Measurements from ENCODE around the gene FXYD1.
"Not testable (repeated sequence)": the region's sequence is repeated elsewhere in the genome, so short reads cannot be mapped to it uniquely, and the experiment has no call there.

The FXYD1 gene

DNA sequence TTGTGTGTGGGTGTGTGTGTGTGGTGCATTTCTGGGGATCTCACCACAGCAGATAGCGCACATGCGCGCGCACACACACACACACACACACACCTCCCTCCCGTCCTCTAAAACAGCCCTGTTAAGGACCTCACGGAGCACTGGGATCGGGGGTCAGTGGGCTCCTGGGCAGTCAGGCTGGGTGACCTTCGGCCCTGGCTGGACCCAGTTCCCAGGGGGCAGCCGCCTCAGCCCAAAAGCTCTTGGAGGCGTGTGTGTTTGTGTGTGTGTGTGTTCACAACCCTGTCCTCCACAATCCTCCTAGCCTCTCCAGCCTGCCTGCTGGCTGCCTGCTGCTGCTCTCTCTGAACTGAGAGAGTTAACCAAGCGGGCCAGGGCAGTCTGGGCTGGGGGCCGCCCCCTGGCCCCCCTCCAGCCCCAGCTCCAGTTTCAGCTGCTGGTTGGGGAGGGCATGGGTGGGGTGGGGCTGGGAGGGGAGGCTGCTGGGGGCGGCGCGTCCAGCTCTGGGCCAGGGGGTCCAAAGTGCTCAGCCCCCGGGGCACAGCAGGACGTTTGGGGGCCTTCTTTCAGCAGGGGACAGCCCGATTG is at the start of gene FXYD1:
FXYD1 (plus strand) TSS at position 520 of the 588 bp plus-strand sequence. CDS start 1,256 bp downstream, outside the sequence.
- DNase-seq: no peak

DNA sequence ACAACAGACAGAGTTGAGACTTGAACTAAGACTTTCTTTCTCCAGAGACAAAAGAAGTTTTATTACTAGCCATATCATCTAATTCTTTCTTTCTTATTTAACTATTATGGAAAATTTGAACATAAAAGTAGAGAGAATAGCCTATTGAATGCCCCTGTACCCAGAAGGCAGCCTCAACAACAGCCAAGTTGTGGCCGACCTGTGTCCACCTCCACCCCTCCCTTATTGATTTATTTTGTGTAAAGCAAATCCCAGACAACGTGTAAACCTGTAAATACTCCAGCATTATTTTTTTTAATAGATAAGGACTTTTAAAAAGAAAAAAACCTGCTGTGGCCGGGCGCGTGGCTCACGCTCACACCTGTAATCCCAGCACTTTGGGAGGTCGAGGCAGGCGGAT is 49.1 kb upstream of the FXYD1 start:
- DNase-seq: no peak

DNA sequence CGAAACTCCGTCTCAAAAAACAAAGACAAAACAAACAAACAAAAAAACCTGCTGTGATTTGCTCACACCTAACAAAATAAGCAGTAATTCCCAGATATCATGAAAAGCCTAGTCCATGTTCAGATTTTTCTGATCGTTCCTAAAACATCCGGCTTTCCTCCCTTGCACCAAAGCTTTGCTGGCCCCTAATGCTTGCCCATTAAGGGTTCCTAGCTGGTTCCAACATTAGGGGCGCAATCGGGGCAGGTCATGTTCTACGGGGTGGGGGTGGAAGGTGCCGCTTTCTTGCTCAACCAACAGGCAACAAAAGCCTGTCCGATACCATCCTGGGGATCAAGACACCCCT is 48.5 kb upstream of the FXYD1 start:
- DNase-seq: no peak

DNA sequence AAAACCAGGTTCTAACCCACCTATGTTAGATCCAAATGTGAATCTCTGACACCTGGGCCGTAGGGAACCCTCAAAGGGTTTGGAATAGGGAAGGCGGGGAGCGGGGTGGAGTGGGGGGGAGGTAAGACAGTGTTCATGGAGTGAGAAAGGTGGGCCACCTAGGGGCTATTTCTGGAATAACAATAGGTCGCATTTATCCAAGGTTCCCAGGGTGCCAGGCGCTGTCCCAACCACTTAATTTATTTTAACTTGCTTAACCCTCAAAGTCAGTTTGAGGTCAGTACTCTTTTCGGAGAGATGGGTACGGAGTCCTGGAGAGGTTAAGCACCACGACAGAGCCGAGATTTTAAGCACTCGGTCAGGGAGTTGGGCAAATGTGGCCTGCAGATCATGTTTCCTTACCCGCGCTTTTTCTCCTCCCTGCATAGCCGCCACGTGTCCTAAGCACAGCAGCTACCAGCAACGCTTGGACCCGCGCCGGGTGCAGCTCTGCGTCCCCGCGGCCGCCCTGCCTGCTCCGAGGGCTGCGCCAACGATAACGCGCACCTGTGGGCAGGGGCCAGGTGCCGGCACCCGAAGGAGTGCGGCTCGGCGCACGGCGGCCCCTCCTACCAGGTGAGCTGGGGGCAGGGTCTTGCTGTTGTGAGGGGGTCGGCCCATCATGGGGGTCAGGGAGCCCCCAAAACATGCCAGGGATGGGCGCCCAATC is 48.0 kb upstream of the FXYD1 start:
- no peak for DNase-seq

DNA sequence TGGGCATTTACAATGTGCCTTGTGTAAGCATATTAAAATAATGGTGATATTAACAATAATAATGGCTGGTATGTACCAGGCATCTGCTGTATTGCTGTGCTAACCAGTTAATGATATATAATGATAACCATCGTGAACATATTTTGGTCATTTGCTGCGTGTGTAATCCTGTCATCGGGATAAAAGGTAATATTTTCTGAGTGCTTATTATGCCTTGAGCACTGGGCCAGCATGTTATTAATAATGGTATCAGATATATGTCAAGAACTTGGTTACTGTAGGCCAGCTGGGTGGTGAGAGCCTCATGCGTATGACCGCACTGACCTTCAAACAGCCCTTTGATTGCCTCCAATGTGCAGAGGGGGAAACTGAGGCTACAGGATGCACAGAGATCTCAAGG is 45.2 kb upstream of the FXYD1 start:
- no peak for DNase-seq

DNA sequence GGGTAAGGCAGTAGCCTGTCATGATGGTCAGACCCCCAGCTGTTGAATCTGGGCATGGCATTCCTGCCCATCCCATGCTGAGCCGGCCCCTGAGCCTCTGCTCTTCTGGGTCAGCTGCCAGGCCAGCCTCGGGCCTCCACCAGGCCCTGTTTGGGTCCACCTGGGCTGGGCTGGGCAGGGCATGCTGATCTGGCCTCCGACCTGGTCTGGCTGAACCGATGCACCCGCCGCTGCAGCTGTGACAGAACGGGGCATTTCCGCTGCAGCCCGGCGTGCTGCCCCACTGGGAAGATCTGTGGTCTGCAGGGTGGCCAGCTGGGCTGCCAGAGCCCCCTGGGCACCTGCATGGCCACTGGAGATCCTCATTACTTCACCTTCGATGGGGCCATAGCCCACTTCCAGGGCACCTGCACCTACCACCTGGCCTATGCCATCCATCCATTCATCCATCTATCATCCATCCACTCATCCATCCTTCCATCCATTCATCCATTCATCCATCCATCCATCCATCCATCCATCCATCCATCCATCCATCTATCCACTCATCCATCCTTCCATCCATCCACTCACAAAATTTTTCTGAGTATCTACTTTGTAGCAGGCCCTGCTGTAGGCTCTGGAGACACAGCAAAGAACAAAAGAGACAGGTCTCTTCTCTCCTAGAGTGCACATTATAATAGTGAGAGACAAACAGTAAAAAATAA is 44.5 kb upstream of the FXYD1 start:
- no peak for DNase-seq

DNA sequence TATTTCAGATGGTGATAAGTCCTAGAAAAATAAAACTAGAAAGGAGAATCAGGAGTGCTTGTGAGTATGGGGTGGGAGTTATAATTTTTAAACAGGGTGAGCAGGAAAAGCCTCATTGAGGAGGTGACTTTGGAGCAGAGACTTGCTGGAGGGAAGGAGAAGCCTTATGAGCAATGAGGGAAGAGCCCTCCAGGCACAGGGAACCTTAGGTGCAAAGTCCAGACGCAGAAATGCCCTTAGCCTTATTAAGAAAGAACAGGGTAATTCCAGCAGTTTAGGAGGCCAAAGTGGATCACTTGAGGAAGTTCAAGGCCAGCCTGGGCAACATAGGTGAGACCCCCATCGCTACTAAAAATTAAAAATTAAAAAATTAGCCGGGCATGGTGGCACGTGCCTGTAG is 44.0 kb upstream of the FXYD1 start:
- DNase-seq: no peak

DNA sequence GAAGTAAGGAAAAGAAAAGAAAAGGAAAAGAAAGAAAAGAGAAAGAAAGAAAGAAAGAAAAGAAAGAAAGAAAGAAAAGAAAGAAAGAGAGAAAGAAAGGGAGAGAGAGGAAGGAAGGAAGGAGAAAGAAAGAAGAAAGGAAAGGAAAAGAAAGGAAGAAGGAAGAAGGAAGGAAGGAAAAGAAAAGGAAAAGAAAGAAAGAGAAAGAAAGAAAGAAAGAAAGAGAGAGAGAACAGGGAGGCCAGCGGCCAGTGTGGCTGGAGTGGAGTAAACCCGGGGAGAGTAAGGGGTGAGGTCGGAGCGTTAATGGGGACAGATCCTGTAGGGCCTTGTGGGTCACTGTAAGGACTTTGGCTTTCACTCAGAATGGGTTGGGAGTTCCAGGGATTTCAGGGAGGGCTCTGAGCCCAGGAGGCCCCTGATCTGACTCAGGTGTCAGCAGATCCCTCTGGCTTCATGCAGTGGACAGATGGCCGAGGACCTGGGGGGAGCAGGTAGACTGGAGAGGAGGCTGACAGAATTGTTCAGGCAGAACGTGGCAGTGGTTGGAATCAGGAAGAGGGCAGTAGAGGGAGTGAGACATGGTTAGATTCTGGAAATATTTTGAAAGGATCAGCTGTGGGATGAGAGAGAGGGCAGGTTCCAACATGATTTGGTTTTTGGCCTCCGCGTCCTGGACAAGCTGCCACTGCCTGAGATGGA is 42.8 kb upstream of the FXYD1 start:
- DNase-seq: no peak

DNA sequence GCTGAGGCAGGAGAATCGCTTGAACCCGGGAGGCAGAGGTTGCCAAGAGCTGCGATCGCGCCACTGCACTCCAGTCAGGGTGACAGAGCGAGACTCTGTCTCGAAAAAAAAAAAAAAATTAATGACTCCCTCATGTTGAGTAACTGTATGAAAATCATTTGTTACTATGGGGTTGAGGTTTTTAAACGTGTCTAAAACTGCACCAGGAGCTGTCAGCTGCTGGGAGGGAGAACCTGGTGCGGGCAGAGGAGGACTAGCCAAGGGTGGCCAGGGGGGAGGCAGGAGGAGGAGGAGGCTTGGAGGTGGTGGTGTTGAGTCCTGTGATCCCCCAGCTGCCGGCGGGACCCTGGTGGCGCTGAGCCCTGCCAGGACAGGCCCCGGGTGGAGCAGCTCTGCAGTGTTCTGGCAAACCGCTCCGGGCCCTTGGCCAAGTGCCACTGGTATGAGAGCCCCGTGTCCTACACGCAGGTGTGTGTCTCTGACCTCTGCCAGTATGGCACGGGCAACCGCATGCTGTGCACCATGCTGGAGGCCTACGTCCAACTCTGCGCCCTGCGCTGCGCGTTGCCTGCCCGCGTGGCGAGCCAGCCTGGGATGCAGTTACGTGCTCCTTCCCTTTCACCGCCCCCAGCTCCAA is 40.1 kb upstream of the FXYD1 start:
- DNase-seq: no peak

DNA sequence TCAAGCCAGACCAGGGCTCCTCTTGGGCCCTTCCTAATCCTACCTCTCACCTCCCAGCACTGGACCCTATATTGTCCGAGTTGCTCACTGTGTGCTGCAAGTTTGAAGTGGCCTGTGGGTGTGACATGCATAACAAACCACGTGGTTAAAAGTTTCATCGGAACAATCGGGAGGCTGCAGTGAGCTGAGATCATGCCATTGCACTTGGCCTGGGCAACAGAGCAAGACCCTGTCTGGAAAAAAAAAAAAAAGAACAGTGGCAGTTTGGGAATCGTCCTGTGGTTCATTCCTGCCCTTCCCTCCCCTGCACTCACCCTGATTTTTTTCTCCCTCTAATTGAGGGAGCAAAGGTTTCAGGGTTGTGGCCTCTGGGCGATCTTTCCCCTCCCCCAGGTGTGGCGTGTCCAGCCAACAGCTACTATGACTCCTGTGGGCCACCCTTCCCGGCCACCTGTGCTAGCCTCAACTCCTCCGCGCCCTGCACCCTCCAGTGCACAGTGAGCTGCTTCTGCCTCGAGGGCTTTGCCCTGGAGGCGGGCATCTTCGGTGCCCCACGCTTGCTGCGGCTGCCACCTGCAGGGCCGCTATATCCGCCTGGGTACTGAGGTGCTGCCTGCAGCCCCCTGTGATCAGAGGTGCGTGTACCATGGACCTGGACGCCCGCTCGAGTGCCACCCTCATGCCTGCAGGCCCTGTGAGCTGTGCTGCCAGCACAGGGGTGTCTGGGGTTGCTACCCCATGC is 39.3 kb upstream of the FXYD1 start:
- no peak for DNase-seq

DNA sequence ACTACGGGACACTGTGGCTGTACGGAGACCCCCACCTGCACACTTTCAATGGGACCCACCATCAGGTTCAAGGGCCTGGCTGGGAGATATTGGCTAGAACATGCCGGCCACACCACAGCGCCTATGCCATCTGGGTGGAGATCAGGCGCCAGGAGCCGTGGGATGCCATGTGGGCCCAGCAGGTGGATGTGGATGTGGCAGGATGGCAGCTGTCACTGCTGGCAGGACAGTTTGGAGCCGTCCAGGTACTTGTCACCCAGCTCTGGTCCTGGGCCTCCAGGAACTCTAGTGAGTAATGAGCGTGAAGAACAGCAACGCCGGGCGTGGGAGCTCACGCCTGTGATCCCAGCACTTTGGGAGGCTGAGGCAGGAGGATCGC is 38.7 kb upstream of the FXYD1 start:
- no peak for DNase-seq

DNA sequence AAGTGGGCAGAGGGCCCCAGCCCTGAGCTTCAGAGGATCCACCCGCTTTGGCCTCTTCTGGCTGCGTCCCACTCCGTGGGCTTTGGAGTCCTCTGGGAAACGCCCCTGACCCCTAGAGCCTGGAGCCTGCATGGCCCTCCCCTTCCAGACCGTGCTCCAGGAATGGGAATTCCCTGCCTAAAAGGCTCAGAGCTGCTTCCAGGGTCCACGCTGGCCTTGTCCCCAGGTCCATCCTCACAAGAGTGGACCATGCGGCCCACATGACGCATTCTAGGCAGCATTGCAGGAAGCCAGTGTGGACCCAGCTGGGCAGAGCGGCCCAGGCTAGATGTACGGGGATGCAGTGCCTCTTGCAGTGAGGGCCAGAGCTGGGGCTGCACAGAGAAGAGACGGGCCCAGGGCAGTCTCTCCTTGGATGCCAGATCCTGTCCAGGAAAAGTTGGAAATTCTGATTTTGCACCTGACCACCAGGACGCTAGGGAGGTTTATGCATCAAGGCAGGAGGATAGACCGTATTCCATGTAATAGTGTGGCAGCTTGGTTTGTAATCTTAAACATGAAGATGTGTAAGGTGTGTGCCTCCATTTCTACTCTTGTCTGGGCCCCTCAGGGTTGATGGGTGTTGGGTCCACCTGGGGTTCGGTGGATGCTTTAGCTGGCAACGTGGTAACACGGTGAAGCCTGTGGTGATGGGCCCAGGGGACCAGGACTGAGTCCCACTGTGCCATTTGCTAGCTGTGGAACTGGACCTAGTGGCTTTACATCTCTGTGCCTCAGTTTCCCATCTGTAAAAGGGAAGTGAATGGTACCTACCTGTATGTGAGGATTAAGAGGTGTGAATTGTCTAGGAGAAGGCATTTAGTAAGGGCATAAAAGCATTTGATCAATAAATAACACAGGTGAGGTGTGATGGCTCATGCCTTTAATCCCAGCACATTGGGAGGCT is 37.8 kb upstream of the FXYD1 start:
- no peak for DNase-seq

DNA sequence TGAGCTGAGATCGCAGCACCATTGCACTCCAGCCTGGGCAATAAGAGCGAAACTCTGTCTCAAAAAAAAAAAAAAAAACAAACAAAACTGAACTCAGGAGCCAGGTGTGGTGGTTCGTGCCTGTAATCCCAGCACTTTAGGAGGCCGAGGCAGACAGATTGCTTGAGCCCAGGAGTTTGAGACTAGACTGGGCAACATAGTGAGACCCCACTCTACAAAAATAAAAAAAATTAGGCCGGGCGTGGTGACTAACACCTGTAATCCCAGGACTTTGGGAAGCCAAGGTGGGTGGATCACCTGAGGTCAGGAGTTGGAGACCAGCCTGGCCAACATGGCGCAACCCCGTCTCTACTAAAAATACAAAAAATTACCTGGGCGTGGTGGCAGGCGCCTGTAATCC is 36.7 kb upstream of the FXYD1 start:
- DNase-seq: not testable (repeated sequence)

DNA sequence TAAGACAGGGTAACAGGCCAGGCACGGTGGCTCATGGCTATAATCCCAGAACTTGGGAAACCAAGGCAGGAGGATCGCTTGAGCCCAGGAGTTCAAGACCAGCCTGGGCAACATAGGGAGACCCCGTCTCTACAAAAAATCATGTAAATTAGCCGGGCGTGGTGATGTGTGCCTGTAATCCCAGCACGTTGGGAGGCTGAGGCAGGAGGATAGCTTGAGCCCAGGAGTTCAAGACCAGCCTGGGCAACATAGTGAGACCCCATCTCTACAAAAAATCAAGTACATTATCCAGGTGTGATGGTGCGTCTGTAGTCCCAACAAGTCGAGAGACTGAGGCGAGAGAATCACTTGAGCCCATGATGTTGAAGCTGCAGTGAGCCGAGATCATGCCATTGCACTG is 35.0 kb upstream of the FXYD1 start:
- not testable (repeated sequence) for DNase-seq

DNA sequence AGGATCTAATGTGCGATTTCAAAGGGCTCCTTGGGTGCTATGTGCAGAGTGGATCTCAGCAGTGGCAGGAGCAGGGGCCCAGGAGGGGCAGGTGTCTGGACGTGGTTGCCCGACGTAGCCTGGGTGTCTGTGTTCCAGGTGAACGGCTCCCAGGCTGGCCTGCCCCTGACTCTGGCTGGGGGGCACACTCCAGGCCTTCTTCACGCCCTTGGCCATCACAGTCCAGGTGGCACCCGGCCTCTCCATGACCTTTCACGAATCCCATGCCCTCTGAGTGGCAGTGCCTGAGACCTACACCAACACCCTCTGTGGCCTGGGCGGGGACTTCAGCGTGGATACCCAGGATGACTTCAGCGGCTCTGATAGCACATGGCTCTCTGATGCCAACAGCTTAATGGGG is 34.3 kb upstream of the FXYD1 start:
- no peak for DNase-seq

DNA sequence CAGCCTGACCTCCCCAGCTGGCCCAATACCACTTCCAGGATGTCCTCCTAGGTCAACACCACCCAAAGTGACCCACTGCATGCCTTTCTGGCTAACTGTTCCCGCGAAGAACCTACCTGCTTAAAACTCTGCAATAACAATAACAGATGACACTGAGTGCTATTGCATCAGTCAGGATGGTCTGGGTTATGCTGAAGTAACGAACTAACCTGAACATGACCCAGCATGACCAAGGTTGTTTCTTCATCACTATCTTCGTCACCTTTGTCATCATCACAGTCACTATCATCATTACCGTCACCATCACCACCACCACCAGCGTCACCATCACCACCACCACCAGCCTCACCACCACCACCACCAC is 33.6 kb upstream of the FXYD1 start:
- no peak for DNase-seq

DNA sequence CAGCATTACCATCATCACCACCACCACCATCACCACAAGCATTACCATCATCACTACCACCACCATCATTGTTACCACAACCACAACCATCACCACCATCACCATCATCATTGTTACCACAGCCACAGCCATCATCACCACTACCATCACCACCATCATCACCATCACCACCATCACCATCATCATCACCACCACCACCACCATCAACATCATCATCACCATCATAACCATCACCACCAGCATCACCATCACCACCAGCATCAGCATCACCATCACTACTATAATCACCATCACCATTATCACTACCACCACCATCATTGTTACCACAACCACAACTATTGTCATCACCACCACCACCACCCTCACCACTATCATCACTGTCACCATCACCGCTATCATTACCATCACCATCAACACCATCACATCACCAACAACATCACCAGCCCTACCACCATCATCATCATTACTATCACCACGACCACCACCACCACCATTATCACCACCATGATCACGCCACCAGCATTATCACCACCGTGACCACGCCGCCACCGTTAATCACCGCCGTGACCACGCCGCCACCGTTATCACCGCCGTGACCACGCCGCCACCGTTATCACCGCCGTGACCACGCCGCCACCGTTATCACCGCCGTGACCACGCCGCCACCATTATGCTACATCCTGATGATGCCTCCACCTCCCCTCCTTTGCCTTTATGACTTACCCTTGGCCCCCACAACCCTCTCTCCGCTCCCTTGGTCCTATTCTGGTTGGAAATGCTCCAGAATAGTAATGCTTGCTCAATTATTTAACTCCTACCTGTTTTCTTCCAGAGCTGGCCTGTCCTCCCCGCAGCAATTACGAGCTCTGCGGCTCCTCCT is 33.0 kb upstream of the FXYD1 start:
- no peak for DNase-seq

DNA sequence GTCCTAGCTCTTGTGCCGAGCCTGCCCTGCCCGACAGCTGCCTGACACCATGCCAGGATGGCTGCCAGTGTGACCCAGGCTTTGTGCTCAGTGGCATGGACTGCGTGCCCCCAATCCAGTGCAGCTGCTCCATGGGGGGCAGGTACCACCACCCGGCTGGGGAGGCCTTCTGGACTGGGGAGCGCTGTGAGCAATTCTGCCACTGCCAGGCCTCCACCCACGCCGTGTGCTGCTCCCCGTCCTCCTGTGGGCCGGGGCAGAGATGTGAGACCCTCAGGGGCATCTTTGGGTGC is 32.4 kb upstream of the FXYD1 start:
- no peak for DNase-seq

DNA sequence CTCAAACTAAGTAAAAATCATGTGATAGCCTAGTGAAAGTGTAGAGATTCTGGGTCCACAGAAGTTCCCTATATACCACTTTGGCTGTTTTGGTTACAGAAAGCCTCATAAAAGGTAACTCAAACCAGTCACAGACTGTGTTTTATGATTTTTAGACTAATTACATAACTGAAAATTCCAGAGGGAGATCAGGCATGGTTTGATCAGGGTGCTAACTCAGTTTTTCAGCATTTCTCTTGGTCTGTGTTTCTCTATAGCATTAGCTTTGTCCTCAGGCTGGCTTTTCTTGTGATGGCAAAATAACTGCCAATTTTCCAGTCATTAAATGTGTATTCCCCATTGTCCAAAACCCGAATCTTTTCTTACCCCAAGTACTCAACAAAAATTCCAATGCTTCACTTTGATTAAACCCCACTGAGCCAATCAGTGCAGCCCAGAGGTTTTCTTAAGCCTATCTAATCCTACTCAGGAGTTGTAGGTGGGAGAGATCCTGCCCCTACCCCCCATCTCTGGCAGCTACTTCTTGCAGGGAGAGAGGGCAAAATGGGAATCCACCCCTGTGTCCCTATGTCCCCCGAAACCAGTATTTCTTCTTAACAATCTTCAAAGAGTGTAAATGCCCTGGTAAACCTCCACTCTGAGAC is 31.6 kb upstream of the FXYD1 start:
- no peak for DNase-seq

DNA sequence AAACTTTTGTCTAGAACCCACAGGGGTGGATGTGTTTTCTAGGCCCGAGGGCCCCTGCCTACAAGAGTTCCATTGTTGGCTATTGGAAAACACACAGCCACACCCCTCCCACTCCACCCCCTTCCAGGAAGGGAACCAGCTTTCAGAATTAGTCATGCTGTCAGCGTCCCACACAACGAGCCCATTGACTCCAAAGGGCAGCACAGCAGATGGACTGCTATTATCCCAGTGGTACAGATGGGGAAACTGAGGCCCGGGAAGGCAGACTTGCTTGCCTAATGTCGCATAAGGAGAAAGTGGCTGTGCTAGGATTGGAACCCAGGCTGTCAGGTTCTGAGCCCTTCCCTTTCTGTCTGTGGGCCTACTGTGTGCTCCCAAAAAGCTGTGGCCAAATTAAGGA is 31.1 kb upstream of the FXYD1 start:
- no peak for DNase-seq

All from activated CD4-positive, CD25-positive, alpha-beta regulatory T cell (primary cell).